Measurements from ENCODE around the gene ATG10. TPM values are rescaled to one million over a fixed set of nuclear protein-coding genes. Genes with fewer than 3 reads are reported as not detected.

ATG10 gene
- total RNA-seq, 1 experiment from 2014 or later = 13.1 TPM

- DNase-seq (ENCODE audit: low read depth) = peak; percentile 83
These were observed 192.6 kb downstream of the ATG10 start for GRCh38 chr5:82164176-82164976.

GRCh38 chr5:82164977-82165713 is 193.3 kb downstream of the ATG10 start:
- peak; percentile 31 for DNase-seq (ENCODE audit: low read depth)

- peak; percentile 89 for DNase-seq (ENCODE audit: low read depth)
These were observed 194.1 kb downstream of the ATG10 start for GRCh38 chr5:82165740-82166530.

- DNase-seq (ENCODE audit: low read depth) = peak; percentile 13
These were observed 195.6 kb downstream of the ATG10 start for GRCh38 chr5:82167372-82167935.

GRCh38 chr5:82168294-82168693 is 196.5 kb downstream of the ATG10 start:
- DNase-seq (ENCODE audit: low read depth) = peak; percentile 53

- DNase-seq (ENCODE audit: low read depth) = no peak
These were observed 198.1 kb downstream of the ATG10 start for GRCh38 chr5:82169892-82170291.

GRCh38 chr5:82174128-82174918 is 202.5 kb downstream of the ATG10 start:
- peak; percentile 82 for DNase-seq (ENCODE audit: low read depth)

- no peak for DNase-seq (ENCODE audit: low read depth)
These were observed 203.0 kb downstream of the ATG10 start for GRCh38 chr5:82174919-82175219.

- DNase-seq (ENCODE audit: low read depth) = no peak
These were observed 204.4 kb downstream of the ATG10 start for GRCh38 chr5:82176115-82176814.

DNA sequence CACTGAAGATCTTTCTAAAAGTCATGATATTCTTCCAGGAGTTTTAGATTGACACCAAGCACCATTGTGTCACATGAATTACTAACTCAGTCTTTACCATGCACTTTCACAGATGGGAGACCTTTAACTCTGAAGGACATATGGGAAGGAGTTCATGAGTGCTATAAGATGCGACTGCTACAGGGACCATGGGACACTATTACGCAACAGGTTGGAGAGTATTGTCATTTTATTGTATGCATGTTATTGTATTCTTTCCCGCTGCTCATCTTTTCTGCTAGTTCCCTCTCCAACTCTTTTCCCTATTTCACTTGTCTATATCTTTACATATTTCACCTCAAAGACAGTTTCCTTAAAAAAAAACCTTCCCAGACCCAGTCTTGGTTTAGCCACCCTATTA is 206.6 kb downstream of the ATG10 start:
- no peak for DNase-seq (ENCODE audit: low read depth)

DNA sequence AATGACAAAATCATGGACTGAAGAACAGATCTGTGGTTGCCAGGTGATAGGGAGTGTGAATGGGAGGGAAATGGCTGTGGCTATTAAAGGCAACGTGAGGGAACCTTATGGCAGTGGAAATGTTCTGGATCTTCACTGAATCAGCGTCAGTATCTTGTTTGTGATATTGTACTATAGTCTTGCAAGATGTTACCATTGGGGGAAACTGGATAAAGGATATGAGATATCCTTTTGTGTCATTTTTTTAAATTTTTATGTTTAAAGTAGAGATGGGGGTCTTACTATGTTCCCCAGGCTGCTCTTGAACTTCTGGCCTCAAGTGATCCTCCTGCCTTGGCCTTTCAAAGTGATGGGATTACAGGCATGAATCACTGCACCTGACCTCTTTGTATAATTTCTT is 210.8 kb downstream of the ATG10 start:
- DNase-seq (ENCODE audit: low read depth) = no peak

DNA sequence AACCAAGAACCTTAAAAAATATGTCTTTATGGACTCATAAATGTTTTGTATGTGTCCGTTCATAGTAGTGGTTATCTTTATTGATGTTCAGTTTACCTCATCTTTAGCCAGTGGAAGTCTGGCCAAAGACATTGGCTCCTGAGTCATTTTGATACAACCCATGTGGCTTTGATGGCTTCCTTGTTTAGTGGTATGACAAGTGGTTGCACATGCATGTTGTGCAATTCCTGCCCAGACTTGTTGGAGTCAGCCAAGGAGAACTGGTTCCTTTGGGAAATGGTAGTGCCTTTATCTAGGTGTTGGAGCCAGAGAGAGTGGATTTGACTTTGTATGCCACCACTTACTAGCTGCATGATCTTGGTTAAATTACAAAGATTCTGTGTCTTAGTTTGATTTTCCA is 212.0 kb downstream of the ATG10 start:
- peak; percentile 57 for DNase-seq (ENCODE audit: low read depth)

DNA sequence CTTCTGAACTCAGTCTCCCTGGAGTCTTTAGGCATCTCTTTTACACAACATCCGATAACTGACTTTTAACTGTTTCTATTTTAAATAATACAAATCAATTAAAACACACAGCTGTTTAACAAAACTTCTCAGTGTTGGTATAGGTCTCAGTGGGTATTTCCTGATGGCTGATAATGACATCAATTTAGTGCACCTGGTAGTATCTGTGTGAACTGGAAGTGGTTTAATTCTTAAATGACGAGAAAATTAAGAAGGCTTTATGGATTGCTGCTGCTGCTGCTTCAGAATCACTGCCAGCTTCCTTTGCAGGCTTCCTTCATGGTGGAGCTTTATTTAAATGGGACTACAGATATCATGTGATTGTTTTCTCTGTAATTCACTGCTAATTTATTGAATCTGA is 214.0 kb downstream of the ATG10 start:
- no peak for DNase-seq (ENCODE audit: low read depth)

- no peak for DNase-seq (ENCODE audit: low read depth)
These were observed 225.7 kb downstream of the ATG10 start for GRCh38 chr5:82197550-82197949.

DNA sequence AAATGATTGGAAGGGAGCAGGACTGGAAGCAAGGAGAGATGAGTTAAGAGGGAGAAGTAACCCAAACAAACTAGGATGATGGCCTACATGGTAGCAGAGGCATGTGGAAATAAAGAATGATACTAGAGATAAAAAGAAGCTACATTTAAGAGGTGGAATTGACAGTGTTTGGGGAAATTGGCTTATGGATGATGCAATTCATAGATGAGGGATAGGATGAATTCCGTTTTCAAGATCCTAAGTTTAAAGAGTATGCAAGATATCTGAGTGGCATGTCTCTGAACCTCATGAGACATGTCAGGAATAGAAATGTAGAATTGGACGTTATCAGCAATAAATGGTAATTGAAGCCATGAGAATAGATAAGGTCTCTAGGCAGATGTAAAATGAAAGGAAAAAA is 232.7 kb downstream of the ATG10 start:
- DNase-seq (ENCODE audit: low read depth) = no peak

DNA sequence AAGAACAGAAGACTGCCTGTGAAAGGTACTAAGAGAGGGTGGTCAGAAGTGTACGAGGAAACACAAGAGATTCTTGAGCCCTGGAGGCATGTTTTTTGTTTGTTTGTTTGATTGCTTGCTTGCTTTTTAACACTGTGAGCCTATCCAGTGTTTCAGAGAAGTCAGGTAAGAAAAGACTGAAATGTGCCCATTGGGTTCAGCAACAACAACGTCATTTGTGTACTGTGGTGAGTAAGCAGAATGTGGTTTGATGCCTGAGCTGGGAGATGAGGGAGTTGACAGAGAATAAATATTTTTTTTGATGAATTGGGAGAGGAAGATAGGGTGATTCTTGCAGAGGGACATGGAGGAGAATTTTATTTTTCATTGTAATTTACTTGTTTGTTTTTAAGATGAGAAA is 233.2 kb downstream of the ATG10 start:
- DNase-seq (ENCODE audit: low read depth) = no peak

- no peak for DNase-seq (ENCODE audit: low read depth)
These were observed 236.5 kb downstream of the ATG10 start for GRCh38 chr5:82208371-82208770.

DNA sequence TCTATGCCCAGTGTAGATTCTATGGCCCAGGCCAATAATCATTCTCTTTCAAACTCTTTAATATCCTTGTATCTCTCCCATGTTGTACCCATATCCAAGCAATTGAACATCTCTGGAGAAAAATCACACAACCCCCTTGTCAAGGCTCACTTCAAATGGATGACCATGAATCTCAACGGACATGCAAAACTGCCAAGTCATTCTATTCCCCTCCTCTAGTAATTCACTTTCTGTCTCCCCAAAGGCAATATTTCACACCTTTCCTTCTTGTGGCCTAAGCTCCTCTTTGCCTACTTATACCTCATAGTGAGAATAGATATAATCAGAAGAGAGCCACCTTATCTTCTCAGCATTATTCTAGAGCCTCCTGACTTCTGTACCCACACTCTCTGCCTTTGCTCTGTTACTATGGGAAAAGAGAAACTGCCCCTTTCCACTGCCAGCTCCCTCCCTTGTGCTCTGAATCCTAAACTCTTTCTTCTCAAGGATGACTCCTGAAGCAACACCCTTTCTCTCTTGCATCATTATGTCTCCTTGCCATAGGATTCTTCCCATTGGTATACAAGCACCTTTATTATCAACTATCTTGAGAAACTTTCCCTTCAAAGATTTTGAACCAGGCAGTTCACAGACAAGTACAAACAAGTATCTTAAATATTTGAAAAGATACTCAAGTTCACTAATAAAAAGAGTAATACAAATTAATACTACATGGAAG is 240.2 kb downstream of the ATG10 start:
- DNase-seq (ENCODE audit: low read depth) = no peak

DNA sequence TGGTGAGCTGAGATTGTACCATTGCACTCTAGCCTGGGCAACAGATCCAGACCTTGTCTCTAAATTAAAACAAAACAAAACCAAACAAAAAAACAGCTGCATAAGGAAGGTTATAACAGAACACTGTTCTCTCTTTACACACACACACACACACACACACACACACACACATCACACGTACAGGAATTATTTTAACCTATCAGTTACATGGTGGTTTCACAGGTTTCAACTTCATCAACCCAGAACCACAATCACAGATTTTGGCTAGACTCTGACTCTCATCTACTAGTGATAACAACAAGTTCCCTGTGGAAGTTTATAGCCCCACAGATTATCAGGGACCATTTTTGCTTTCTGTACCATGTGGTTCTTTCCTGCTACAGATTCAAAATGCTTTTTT is 246.1 kb downstream of the ATG10 start:
- DNase-seq (ENCODE audit: low read depth) = no peak

Data from LHCN-M2 (cell line).